ENCODE measurements around the gene FAM131B. TPM values are rescaled to one million over a fixed set of nuclear protein-coding genes. Genes with fewer than 3 reads are reported as not detected.

FAM131B gene
- total and polyA plus RNA-seq, 2 experiments from 2014 or later: 0.87 to 1.9 TPM

- Histone ChIP-seq H4K20me1 (ENCODE audit: insufficient read depth, poor library complexity, severe bottlenecking) (no peaks in the 10 kb centered on the region), H3K27ac (no peak overlapping the region), H3K9me2 (replicated peaks; ENCODE audit: insufficient read depth) (no peaks in the 10 kb centered on the region), H3K27me3 (no peaks in the 10 kb centered on the region), H3K4me3 (no peak overlapping the region), H3K36me3 (replicated peaks; ENCODE audit: insufficient read depth, low read depth) (no peaks in the 10 kb centered on the region), H3K4me1 (ENCODE audit: insufficient read depth) (peaks cover 17% of the 10 kb centered on the region), H3K9me3 (ENCODE audit: low read depth) (no peaks in the 10 kb centered on the region), H2AFZ (no peak overlapping the region), H3K79me2 (no peaks in the 10 kb centered on the region), H3K4me2 (no peak overlapping the region)
- TF ChIP-seq CTCF (IDR thresholded peaks at IDR 0.05; ENCODE audit: poor library complexity) (no peak), EZH2 (IDR thresholded peaks at IDR 0.05; ENCODE audit: borderline replicate concordance) (no peak), EZH2phosphoT487 (IDR thresholded peaks at IDR 0.05; ENCODE audit: low read depth, severe bottlenecking, unreplicated experiment) (no peak)
- DNase-seq (ENCODE audit: low spot score): no peak
- 95% methylated on average over 20 of the region's 20 CpGs for WGBS (ENCODE audit: low lambda C conversion rate, missing lambda C conversion rate)
Observed at GRCh38 chr7:143399642-143400041, 37.1 kb upstream of the FAM131B start.

- Histone ChIP-seq H3K4me2 (no peak overlapping the region), H3K9me3 (ENCODE audit: low read depth) (no peaks in the 10 kb centered on the region), H3K4me3 (no peak overlapping the region), H4K20me1 (ENCODE audit: insufficient read depth, poor library complexity, severe bottlenecking) (no peaks in the 10 kb centered on the region), H2AFZ (no peak overlapping the region), H3K27ac (no peak overlapping the region), H3K36me3 (replicated peaks; ENCODE audit: insufficient read depth, low read depth) (no peaks in the 10 kb centered on the region), H3K9me2 (replicated peaks; ENCODE audit: insufficient read depth) (no peaks in the 10 kb centered on the region), H3K27me3 (no peaks in the 10 kb centered on the region), H3K4me1 (ENCODE audit: insufficient read depth) (peaks cover 17% of the 10 kb centered on the region), H3K79me2 (no peaks in the 10 kb centered on the region)
- DNase-seq (ENCODE audit: low spot score): no peak
- 92% methylated on average over 8 of the region's 8 CpGs for WGBS (ENCODE audit: low lambda C conversion rate, missing lambda C conversion rate)
- TF ChIP-seq CTCF (IDR thresholded peaks at IDR 0.05; ENCODE audit: poor library complexity) (no peak), EZH2phosphoT487 (IDR thresholded peaks at IDR 0.05; ENCODE audit: low read depth, severe bottlenecking, unreplicated experiment) (no peak), EZH2 (IDR thresholded peaks at IDR 0.05; ENCODE audit: borderline replicate concordance) (no peak)
Observed at GRCh38 chr7:143399151-143399550, 36.6 kb upstream of the FAM131B start.

- Histone ChIP-seq H3K4me3 (no peak overlapping the region), H2AFZ (no peak overlapping the region), H3K36me3 (replicated peaks; ENCODE audit: insufficient read depth, low read depth) (no peaks in the 10 kb centered on the region), H3K79me2 (no peaks in the 10 kb centered on the region), H3K4me1 (ENCODE audit: insufficient read depth) (peaks cover 19% of the 10 kb centered on the region), H3K27me3 (no peaks in the 10 kb centered on the region), H3K4me2 (no peak overlapping the region), H3K9me3 (ENCODE audit: low read depth) (no peaks in the 10 kb centered on the region), H4K20me1 (ENCODE audit: insufficient read depth, poor library complexity, severe bottlenecking) (no peaks in the 10 kb centered on the region), H3K27ac (no peak overlapping the region), H3K9me2 (replicated peaks; ENCODE audit: insufficient read depth) (no peaks in the 10 kb centered on the region)
- 97% methylated on average over 14 of the region's 14 CpGs for WGBS (ENCODE audit: low lambda C conversion rate, missing lambda C conversion rate)
- TF ChIP-seq EZH2 (IDR thresholded peaks at IDR 0.05; ENCODE audit: borderline replicate concordance) (no peak), EZH2phosphoT487 (IDR thresholded peaks at IDR 0.05; ENCODE audit: low read depth, severe bottlenecking, unreplicated experiment) (no peak), CTCF (IDR thresholded peaks at IDR 0.05; ENCODE audit: poor library complexity) (no peak)
- DNase-seq (ENCODE audit: low spot score): no peak
Observed at GRCh38 chr7:143398616-143399015, 36.1 kb upstream of the FAM131B start.

Measured in hepatocyte (in vitro differentiated cells).